IMR-90 (cell line): ENCODE data around the gene CHCHD1.

Experiments
- POLR2A ChIP-seq: IDR thresholded peaks from 2 replicates; pipeline ENCODE4 v1.6.1; 2012; ENCODE audit warnings: mild to moderate bottlenecking, low read depth, low read length
- RAD21 ChIP-seq: IDR thresholded peaks from 2 replicates; pipeline ENCODE4 v1.6.1; 2012; ENCODE audit warnings: low read length, improper control_type of control experiment

- TF ChIP-seq RAD21 (no peak), POLR2A (no peak)
These were observed 38.4 kb upstream of the CHCHD1 start for GRCh38 chr10:73743327-73743904.
